ENCODE data around the gene RGPD8. TPM values are rescaled to one million over a fixed set of nuclear protein-coding genes. Genes with fewer than 3 reads are reported as not detected.

The RGPD8 gene
- polyA plus RNA-seq, 1 of the 3 experiments (the other 2 are of a cell fraction) = 0.76 TPM

DNA sequence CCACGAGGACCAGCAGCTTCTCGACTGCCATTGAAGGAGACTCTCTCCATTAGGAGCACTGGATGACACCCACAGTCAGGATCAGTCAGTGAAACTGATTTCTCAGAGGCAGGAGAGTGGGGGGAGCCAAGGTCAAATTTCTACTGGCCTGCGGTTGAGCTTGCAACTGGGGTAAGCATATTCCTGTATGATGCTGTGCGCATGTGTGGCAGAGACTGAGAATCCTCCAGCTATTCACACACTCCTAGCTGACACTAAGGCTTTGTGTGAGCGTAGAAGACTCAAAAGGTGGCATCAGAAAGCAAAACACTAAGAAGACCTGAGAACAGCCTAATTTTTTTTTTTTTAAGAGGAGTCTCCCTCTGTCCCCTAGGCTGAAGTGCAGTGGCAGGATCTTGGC is 28.7 kb upstream of the RGPD8 start:
- Histone ChIP-seq H3K4me1 (ENCODE audit: control insufficient read depth in 1 of 2, insufficient read depth in 2 of 2, low read depth in 1 of 2, low read length in 1 of 2) (no peaks in the 10 kb centered on the region), H3K4me3 (ENCODE audit: low read depth in 2 of 2, low read length in 1 of 2) (no peak overlapping the region), H3K9ac (no peak overlapping the region), H4K20me1 (ENCODE audit: insufficient read depth) (no peaks in the 10 kb centered on the region), H3K36me3 (replicated peaks in 1 of 2; ENCODE audit: control insufficient read depth in 1 of 2, insufficient read depth in 2 of 2, low read length in 1 of 2) (no peaks in the 10 kb centered on the region), H3K9me2 (no peaks in the 10 kb centered on the region), H3K27me3 (ENCODE audit: insufficient read depth) (no peaks in the 10 kb centered on the region), H3K4me2 (no peak overlapping the region), H3F3A (replicated peaks; ENCODE audit: insufficient read depth) (no peaks in the 10 kb centered on the region), H3K79me2 (ENCODE audit: insufficient read depth) (no peaks in the 10 kb centered on the region), H2AFZ (ENCODE audit: low read depth) (no peak overlapping the region), H3K9me3 (no peaks in the 10 kb centered on the region), H3K27ac (ENCODE audit: low read depth in 2 of 2, low read length in 1 of 2) (no peak overlapping the region)
- no peak for DNase-seq
- ChIA-PET CTCF (interaction anchor here (1.0 kb wide), 1 partner anchor 81 kb away, joined by 3 read pairs; no protein-coding TSS in a partner anchor), POLR2A (no interaction called here)
- WGBS (ENCODE audit: low lambda C conversion rate) = 64% methylated on average over 5 of the region's 5 CpGs
- TF ChIP-seq EZH2phosphoT487 (IDR thresholded peaks at IDR 0.05; ENCODE audit: borderline replicate concordance, low read depth) (no peak), RAD21 (IDR thresholded peaks at IDR 0.05; ENCODE audit: low read length) (no peak), JUND (IDR thresholded peaks at IDR 0.05) (no peak), SMC3 (IDR thresholded peaks at IDR 0.05; ENCODE audit: low read depth, low read length) (no peak)

GRCh38 chr2:112459372-112459771 is 25.9 kb upstream of the RGPD8 start:
- Histone ChIP-seq H3K36me3 (replicated peaks in 1 of 2; ENCODE audit: control insufficient read depth in 1 of 2, insufficient read depth in 2 of 2, low read length in 1 of 2) (no peaks in the 10 kb centered on the region), H3K27me3 (ENCODE audit: insufficient read depth) (no peaks in the 10 kb centered on the region), H3K79me2 (ENCODE audit: insufficient read depth) (no peaks in the 10 kb centered on the region), H3K4me1 (ENCODE audit: control insufficient read depth in 1 of 2, insufficient read depth in 2 of 2, low read depth in 1 of 2, low read length in 1 of 2) (no peaks in the 10 kb centered on the region), H3K4me2 (no peak overlapping the region), H2AFZ (ENCODE audit: low read depth) (no peak overlapping the region), H3K9ac (no peak overlapping the region), H3F3A (replicated peaks; ENCODE audit: insufficient read depth) (no peaks in the 10 kb centered on the region), H3K4me3 (ENCODE audit: low read depth in 2 of 2, low read length in 1 of 2) (no peak overlapping the region), H4K20me1 (ENCODE audit: insufficient read depth) (no peaks in the 10 kb centered on the region), H3K9me3 (no peaks in the 10 kb centered on the region), H3K27ac (ENCODE audit: low read depth in 2 of 2, low read length in 1 of 2) (no peak overlapping the region), H3K9me2 (no peaks in the 10 kb centered on the region)
- POLR2A ChIA-PET = no interaction called here
- CTCF ChIA-PET = interaction anchor here (2.7 kb wide), 1 partner anchor 22 kb away, joined by 8 read pairs; no protein-coding TSS in a partner anchor
- TF ChIP-seq ZBTB33 (IDR thresholded peaks at IDR 0.05; ENCODE audit: borderline replicate concordance, low read depth) (no peak), EZH2phosphoT487 (IDR thresholded peaks at IDR 0.05; ENCODE audit: borderline replicate concordance, low read depth) (no peak), NRF1 (IDR thresholded peaks at IDR 0.05; ENCODE audit: low read depth, low read length) (no peak), EP300 (IDR thresholded peaks at IDR 0.05; ENCODE audit: borderline replicate concordance in 1 of 2, low read depth in 1 of 2, low read length in 1 of 2) (no peak)
- DNase-seq = no peak
- 68% methylated on average over 1 of the region's 1 CpG for WGBS (ENCODE audit: low lambda C conversion rate)

- Histone ChIP-seq H4K20me1 (ENCODE audit: insufficient read depth) (no peaks in the 10 kb centered on the region), H3K9ac (no peak overlapping the region), H3K4me2 (no peak overlapping the region), H3F3A (replicated peaks; ENCODE audit: insufficient read depth) (no peaks in the 10 kb centered on the region), H3K27ac (ENCODE audit: low read depth in 2 of 2, low read length in 1 of 2) (no peak overlapping the region), H3K36me3 (replicated peaks in 1 of 2; ENCODE audit: control insufficient read depth in 1 of 2, insufficient read depth in 2 of 2, low read length in 1 of 2) (no peaks in the 10 kb centered on the region), H3K79me2 (ENCODE audit: insufficient read depth) (no peaks in the 10 kb centered on the region), H3K27me3 (ENCODE audit: insufficient read depth) (no peaks in the 10 kb centered on the region), H3K9me2 (no peaks in the 10 kb centered on the region), H3K9me3 (no peaks in the 10 kb centered on the region), H3K4me3 (ENCODE audit: low read depth in 2 of 2, low read length in 1 of 2) (no peak overlapping the region), H2AFZ (ENCODE audit: low read depth) (no peak overlapping the region), H3K4me1 (ENCODE audit: control insufficient read depth in 1 of 2, insufficient read depth in 2 of 2, low read depth in 1 of 2, low read length in 1 of 2) (no peaks in the 10 kb centered on the region)
- no peak for DNase-seq
- POLR2A ChIA-PET = no interaction called here
- CTCF ChIA-PET = no interaction called here
- no peak for TF ChIP-seq TEAD4 (IDR thresholded peaks at IDR 0.05; ENCODE audit: borderline replicate concordance, insufficient read depth)
- TF ChIP-seq, protein P1, sequence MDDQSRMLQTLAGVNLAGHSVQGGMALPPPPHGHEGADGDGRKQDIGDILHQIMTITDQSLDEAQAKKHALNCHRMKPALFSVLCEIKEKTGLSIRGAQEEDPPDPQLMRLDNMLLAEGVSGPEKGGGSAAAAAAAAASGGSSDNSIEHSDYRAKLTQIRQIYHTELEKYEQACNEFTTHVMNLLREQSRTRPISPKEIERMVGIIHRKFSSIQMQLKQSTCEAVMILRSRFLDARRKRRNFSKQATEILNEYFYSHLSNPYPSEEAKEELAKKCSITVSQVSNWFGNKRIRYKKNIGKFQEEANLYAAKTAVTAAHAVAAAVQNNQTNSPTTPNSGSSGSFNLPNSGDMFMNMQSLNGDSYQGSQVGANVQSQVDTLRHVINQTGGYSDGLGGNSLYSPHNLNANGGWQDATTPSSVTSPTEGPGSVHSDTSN (IDR thresholded peaks at IDR 0.05) = no peak
- TF ChIP-seq EP300 (IDR thresholded peaks at IDR 0.05; ENCODE audit: borderline replicate concordance in 1 of 2, low read depth in 1 of 2, low read length in 1 of 2) = no peak
- TF ChIP-seq USF1 (IDR thresholded peaks at IDR 0.05; ENCODE audit: borderline replicate concordance, low read depth) = no peak
- TF ChIP-seq TAF1 (IDR thresholded peaks at IDR 0.05; ENCODE audit: borderline replicate concordance, low read depth, low read length) = no peak
- TF ChIP-seq ELF1 (IDR thresholded peaks at IDR 0.05) = no peak
- TF ChIP-seq TCF12 (IDR thresholded peaks at IDR 0.05) = no peak
- no peak for TF ChIP-seq SIN3A (IDR thresholded peaks at IDR 0.05; ENCODE audit: borderline replicate concordance, low read depth, low read length)
- no peak for TF ChIP-seq GABPA (IDR thresholded peaks at IDR 0.05; ENCODE audit: low read depth)
- no peak for TF ChIP-seq RCOR1 (IDR thresholded peaks at IDR 0.05; ENCODE audit: low read length)
- TF ChIP-seq FOXM1 (IDR thresholded peaks at IDR 0.05; ENCODE audit: low read depth) = no peak
- TF ChIP-seq NFIC (IDR thresholded peaks at IDR 0.05; ENCODE audit: borderline replicate concordance) = no peak
- no peak for TF ChIP-seq RFX5 (IDR thresholded peaks at IDR 0.05; ENCODE audit: low read length)
- no peak for TF ChIP-seq POLR2AphosphoS5 (IDR thresholded peaks at IDR 0.05; ENCODE audit: low read depth, low read length)
- no peak for TF ChIP-seq RXRA (IDR thresholded peaks at IDR 0.05; ENCODE audit: borderline replicate concordance, low read depth)
Observed at GRCh38 chr2:112454586-112454985, 21.1 kb upstream of the RGPD8 start.
